ENCODE results near the gene SHB. TPM values are rescaled to one million over a fixed set of nuclear protein-coding genes. Genes with fewer than 3 reads are reported as not detected.

The SHB gene
- total and polyA plus RNA-seq, 2 donors (not counting 3 experiments of a cell fraction or from before 2014, with no cell fraction given) = 13.4 to 24.9 TPM

- Histone ChIP-seq H4K20me1 (replicated peaks; ENCODE audit: control insufficient read depth, extremely low read depth, insufficient read depth, low read length) (no peaks in the 10 kb centered on the region), H3K9ac (replicated peaks; ENCODE audit: extremely low read depth, insufficient read depth, low read length) (no peak overlapping the region), H2AFZ (ENCODE audit: low read depth, low read length) (no peak overlapping the region), H3K9me1 (replicated peaks; ENCODE audit: control insufficient read depth, extremely low read depth, insufficient read depth, low read length) (no peaks in the 10 kb centered on the region), H3K27ac (ENCODE audit: insufficient read depth, low read depth, low read length) (peak overlapping the region; percentile 87), H3K9me3 (replicated peaks; ENCODE audit: control insufficient read depth, insufficient read depth, low read length) (no peaks in the 10 kb centered on the region), H3K36me3 (ENCODE audit: control insufficient read depth in 2 of 2, extremely low read depth in 1 of 2, insufficient read depth in 2 of 2, low read length in 2 of 2) (peaks cover 0 to 3% of the 10 kb centered on the region in 2 experiments), H3K27me3 (ENCODE audit: control insufficient read depth in 2 of 2, insufficient read depth in 2 of 2, low read length in 2 of 2) (no peaks in the 10 kb centered on the region), H3K4me3 (replicated peaks in 1 of 3; ENCODE audit: insufficient read depth in 1 of 3, low read depth in 1 of 3, low read length in 3 of 3) (no peak overlapping the region), H3K4me1 (ENCODE audit: control insufficient read depth, extremely low read depth, insufficient read depth, low read length) (peaks cover 34% of the 10 kb centered on the region), H3K4me2 (ENCODE audit: insufficient read depth, low read length) (no peak overlapping the region), H3K79me2 (ENCODE audit: control insufficient read depth, insufficient read depth, low read length) (peaks cover 86% of the 10 kb centered on the region)
- no peak for TF ChIP-seq MAX (IDR thresholded peaks at IDR 0.05; ENCODE audit: insufficient read depth, insufficient read length)
- no peak for TF ChIP-seq FOS (IDR thresholded peaks at IDR 0.05; ENCODE audit: borderline replicate concordance, insufficient read depth, low read length)
- TF ChIP-seq POLR2A (IDR thresholded peaks at IDR 0.05; ENCODE audit: low read depth, low read length) = no peak
- TF ChIP-seq JUN (IDR thresholded peaks at IDR 0.05; ENCODE audit: borderline replicate concordance, insufficient read depth, insufficient read length, low read depth) = no peak
- TF ChIP-seq POLR2AphosphoS5 (IDR thresholded peaks at IDR 0.05; ENCODE audit: insufficient read depth, low read depth, low read length) = no peak
- TF ChIP-seq CTCF (IDR thresholded peaks at IDR 0.05; ENCODE audit: extremely low read depth in 1 of 2, insufficient read depth in 1 of 2, low read depth in 1 of 2, low read length in 2 of 2) = no peak
- no peak for TF ChIP-seq GATA2 (IDR thresholded peaks at IDR 0.05; ENCODE audit: insufficient read depth, insufficient read length, low read depth, low read length)
- no peak for TF ChIP-seq MYC (IDR thresholded peaks at IDR 0.05; ENCODE audit: low read depth, low read length)
- no peak for TF ChIP-seq EZH2 (IDR thresholded peaks at IDR 0.05; ENCODE audit: borderline replicate concordance, low read depth, low read length, severe bottlenecking)
- dilution Hi-C loops (cut with MboI; ENCODE audit: extremely low pct_ligation_motif_present, low sequenced_read_pairs) (no loop called here), intact Hi-C loops (cut with micrococcal nuclease) (no loop called here)
- no TSS peak for BruUV-seq (replicated peaks)
- ChIA-PET POLR2A (no interaction called here), CTCF (no interaction called here)
- FAIRE-seq (no peak), DNase-seq (ENCODE audit: low read depth, low spot score) (no peak)
Observed at GRCh38 chr9:38057416-38058195, 11.4 kb downstream of the SHB start.

All from endothelial cell of umbilical vein (primary cell).